ENCODE results near the gene ANAPC13. TPM values are rescaled to one million over a fixed set of nuclear protein-coding genes. Genes with fewer than 3 reads are reported as not detected.

Gene ANAPC13
- total and polyA plus RNA-seq, 10 donors = 31.1 to 64.8 (median 50.3) TPM

- 96 to 100% (median 99%) methylated on average over 3 of the region's 3 CpGs for WGBS, 5 donors
- no peak for TF ChIP-seq POLR2A (IDR thresholded peaks at IDR 0.05)
- TF ChIP-seq, protein P1, sequence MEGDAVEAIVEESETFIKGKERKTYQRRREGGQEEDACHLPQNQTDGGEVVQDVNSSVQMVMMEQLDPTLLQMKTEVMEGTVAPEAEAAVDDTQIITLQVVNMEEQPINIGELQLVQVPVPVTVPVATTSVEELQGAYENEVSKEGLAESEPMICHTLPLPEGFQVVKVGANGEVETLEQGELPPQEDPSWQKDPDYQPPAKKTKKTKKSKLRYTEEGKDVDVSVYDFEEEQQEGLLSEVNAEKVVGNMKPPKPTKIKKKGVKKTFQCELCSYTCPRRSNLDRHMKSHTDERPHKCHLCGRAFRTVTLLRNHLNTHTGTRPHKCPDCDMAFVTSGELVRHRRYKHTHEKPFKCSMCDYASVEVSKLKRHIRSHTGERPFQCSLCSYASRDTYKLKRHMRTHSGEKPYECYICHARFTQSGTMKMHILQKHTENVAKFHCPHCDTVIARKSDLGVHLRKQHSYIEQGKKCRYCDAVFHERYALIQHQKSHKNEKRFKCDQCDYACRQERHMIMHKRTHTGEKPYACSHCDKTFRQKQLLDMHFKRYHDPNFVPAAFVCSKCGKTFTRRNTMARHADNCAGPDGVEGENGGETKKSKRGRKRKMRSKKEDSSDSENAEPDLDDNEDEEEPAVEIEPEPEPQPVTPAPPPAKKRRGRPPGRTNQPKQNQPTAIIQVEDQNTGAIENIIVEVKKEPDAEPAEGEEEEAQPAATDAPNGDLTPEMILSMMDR (IDR thresholded peaks at IDR 0.05 in 8 of 11, conservative IDR thresholded peaks at IDR 0.05 in 3 of 11) = no peak
- TF ChIP-seq POLR2AphosphoS5 (IDR thresholded peaks at IDR 0.05) = no peak
- intact Hi-C loops (cut with DNase I; ENCODE audit: low total_unique reads) = loop anchor here (10.0 kb wide), 1 partner anchor 826 kb away; no protein-coding TSS in a partner anchor
- Histone ChIP-seq H3K9me3 (no peaks in the 10 kb centered on the region), H3K27ac (no peak overlapping the region), H3K27me3 (replicated peaks in 1 of 7) (no peaks in the 10 kb centered on the region), H3K4me3 (no peak overlapping the region), H3K4me1 (peaks cover 17 to 31% (median 22%) of the 10 kb centered on the region in 6 donors), H3K36me3 (peaks cover 0 to 74% (median 57%) of the 10 kb centered on the region in 6 donors)
- no peak for DNase-seq
Observed at GRCh38 chr3:134480546-134480945, 5.2 kb downstream of the ANAPC13 start.

DNA sequence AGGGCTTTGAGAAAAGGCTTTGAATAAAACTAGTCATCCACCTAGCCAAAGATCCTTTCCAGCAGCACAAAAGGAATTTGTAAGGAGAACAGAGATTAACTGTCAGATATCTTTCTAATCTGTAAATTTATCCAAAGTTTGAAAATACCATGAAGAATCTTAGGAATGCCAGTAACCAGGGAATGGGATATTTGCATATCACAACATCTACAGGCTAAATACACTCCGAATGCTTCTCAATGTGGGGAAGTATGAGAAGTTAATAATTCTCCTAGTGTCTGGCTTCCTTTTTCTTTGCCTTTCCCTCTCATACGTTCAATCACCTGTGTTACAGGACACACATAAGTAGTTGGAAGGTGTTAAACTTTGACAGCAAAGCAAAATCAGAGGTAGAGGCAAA is 7.8 kb downstream of the ANAPC13 start:
- H3K4me1 ChIP-seq = peaks cover 0 to 18% (median 3%) of the 10 kb centered on the region in 6 donors
- 85 to 96% (median 86%) methylated on average over 2 of the region's 2 CpGs for WGBS, 5 donors
- no peak for DNase-seq
- no peak overlapping the region for H3K27ac ChIP-seq
- H3K4me3 ChIP-seq = no peak overlapping the region
- H3K36me3 ChIP-seq = peaks cover 0 to 87% (median 58%) of the 10 kb centered on the region in 6 donors
- no peaks in the 10 kb centered on the region for H3K27me3 ChIP-seq (replicated peaks in 1 of 7)
- H3K9me3 ChIP-seq = no peaks in the 10 kb centered on the region
- intact Hi-C loops (cut with DNase I; ENCODE audit: low total_unique reads) = loop anchor here (10.0 kb wide), 1 partner anchor 93 kb away; no protein-coding TSS in a partner anchor
- no peak for TF ChIP-seq POLR2AphosphoS5 (IDR thresholded peaks at IDR 0.05)
- TF ChIP-seq, protein P1 (IDR thresholded peaks at IDR 0.05 in 8 of 11, conservative IDR thresholded peaks at IDR 0.05 in 3 of 11) = no peak
- no peak for TF ChIP-seq POLR2A (IDR thresholded peaks at IDR 0.05)

- TF ChIP-seq POLR2A (IDR thresholded peaks at IDR 0.05) (no peak), POLR2AphosphoS5 (IDR thresholded peaks at IDR 0.05) (no peak)
- TF ChIP-seq, protein P1 (IDR thresholded peaks at IDR 0.05 in 8 of 11, conservative IDR thresholded peaks at IDR 0.05 in 3 of 11) = no peak
- WGBS, 5 donors = 90 to 98% (median 97%) methylated on average over 6 of the region's 6 CpGs
- H3K4me1 ChIP-seq = peaks cover 0 to 9% (median 0%) of the 10 kb centered on the region in 6 donors
- H3K4me3 ChIP-seq = no peak overlapping the region
- no peak overlapping the region for H3K27ac ChIP-seq
- intact Hi-C loops (cut with DNase I; ENCODE audit: low total_unique reads) = loop anchor here (10.0 kb wide), 1 partner anchor 92 kb away; no protein-coding TSS in a partner anchor
- H3K9me3 ChIP-seq = no peaks in the 10 kb centered on the region
- no peak for DNase-seq
- H3K36me3 ChIP-seq = peaks cover 0 to 87% (median 55%) of the 10 kb centered on the region in 6 donors
- no peaks in the 10 kb centered on the region for H3K27me3 ChIP-seq (replicated peaks in 1 of 7)
Observed at GRCh38 chr3:134477002-134477401, 8.8 kb downstream of the ANAPC13 start.

- 76 to 92% (median 87%) methylated on average over 4 of the region's 4 CpGs for WGBS, 5 donors
- DNase-seq = no peak
- TF ChIP-seq POLR2AphosphoS5 (IDR thresholded peaks at IDR 0.05) (no peak), POLR2A (IDR thresholded peaks at IDR 0.05) (no peak)
- TF ChIP-seq, protein P1 (IDR thresholded peaks at IDR 0.05 in 8 of 11, conservative IDR thresholded peaks at IDR 0.05 in 3 of 11) = no peak
- H3K9me3 ChIP-seq = no peaks in the 10 kb centered on the region
- no peaks in the 10 kb centered on the region for H3K27me3 ChIP-seq (replicated peaks in 1 of 7)
- intact Hi-C loops (cut with DNase I; ENCODE audit: low total_unique reads) = loop anchor here (10.0 kb wide), 1 partner anchor 92 kb away; no protein-coding TSS in a partner anchor
- H3K4me3 ChIP-seq = no peak overlapping the region
- H3K4me1 ChIP-seq = peaks cover 0 to 8% (median 0%) of the 10 kb centered on the region in 6 donors
- no peak overlapping the region for H3K27ac ChIP-seq
- peaks cover 0 to 87% (median 49%) of the 10 kb centered on the region in 6 donors for H3K36me3 ChIP-seq
Observed at GRCh38 chr3:134476306-134476705, 9.5 kb downstream of the ANAPC13 start.
